IMR-90 (cell line): ENCODE results near the gene KCNH6. TPM values are rescaled to one million over a fixed set of nuclear protein-coding genes. Genes with fewer than 3 reads are reported as not detected.

Experiments used
- ATAC-seq: fragments of 200-7000 bp; cut with Tn5 transposase; 2 replicates; pipeline ENCODE4 v1.9.1; 2020; ENCODE audit warnings: low read depth, mild to moderate bottlenecking, moderate library complexity
- BruUV-seq: library from RNA; stranded (reverse); fragments of 400-500 nt; replicated peaks from 2 replicates; lab custom pipeline; 2021; lab: Mats Ljungman, UMichigan
- CTCF ChIA-PET: fragments of 300-600 bp; formaldehyde crosslinking; extraction: SDS; loops from one replicate; lab custom pipeline; 2021; ENCODE audit warnings: antibody characterized with exemption; lab: Yijun Ruan, JAX
- POLR2A ChIA-PET: fragments of 300-600 bp; sonication (Branson Sonifier 250); formaldehyde crosslinking; loops from one replicate; lab custom pipeline; 2022; ENCODE audit warnings: antibody characterized with exemption; ENCODE audit not compliant: unreplicated experiment; lab: Charles Lee
- DNase-seq: peaks from one replicate; pipeline ENCODE4 v3.0.0; 2013
- H2AFZ ChIP-seq: replicated peaks from 2 replicates; pipeline ENCODE3; 2013; ENCODE audit warnings: low read length, mild to moderate bottlenecking; ENCODE audit not compliant: poor library complexity
- H2AK5ac ChIP-seq: 2 replicates; pipeline ENCODE4 v1.6.1; 2013; ENCODE audit warnings: low read depth, low read length, inconsistent platforms
- H2AK9ac ChIP-seq: replicated peaks from 2 replicates; pipeline ENCODE3; 2013; ENCODE audit warnings: mild to moderate bottlenecking, low read depth, low read length, moderate library complexity; ENCODE audit not compliant: poor library complexity
- H2BK120ac ChIP-seq: 2 replicates; pipeline ENCODE4 v1.6.1; 2013; ENCODE audit warnings: low read depth, low read length, inconsistent platforms
- H2BK15ac ChIP-seq: 3 replicates; pipeline ENCODE4 v1.6.1; 2013; ENCODE audit warnings: low read depth, low read length, inconsistent platforms
- H2BK20ac ChIP-seq: 2 replicates; pipeline ENCODE4 v1.6.1; 2013; ENCODE audit warnings: low read depth, mild to moderate bottlenecking, inconsistent platforms, low read length, moderate library complexity
- H2BK5ac ChIP-seq: 2 replicates; pipeline ENCODE4 v1.6.1; 2013; ENCODE audit warnings: mild to moderate bottlenecking, low read depth, low read length, inconsistent platforms; ENCODE audit not compliant: poor library complexity, severe bottlenecking
- H3K14ac ChIP-seq: replicated peaks from 2 replicates; pipeline ENCODE4 v1.6.1; 2013; ENCODE audit warnings: low read depth, low read length, inconsistent platforms
- H3K18ac ChIP-seq: 2 replicates; pipeline ENCODE4 v1.6.1; 2013; ENCODE audit warnings: low read depth, low read length, control low read depth
- H3K23ac ChIP-seq: 2 replicates; pipeline ENCODE4 v1.6.1; 2013; ENCODE audit warnings: low read depth, low read length, inconsistent platforms
- H3K27ac ChIP-seq: 2 replicates; pipeline ENCODE4 v1.5.1; 2013; ENCODE audit warnings: mild to moderate bottlenecking, control low read depth, low read length; ENCODE audit not compliant: insufficient read depth
- H3K27me3 ChIP-seq: 2 replicates; pipeline ENCODE4 v1.6.1; 2013; ENCODE audit warnings: low read length; ENCODE audit not compliant: control insufficient read depth, insufficient read depth
- H3K36me3 ChIP-seq: 2 replicates; pipeline ENCODE4 v1.6.1; 2013; ENCODE audit warnings: low read length, mixed read lengths; ENCODE audit not compliant: control insufficient read depth, insufficient read depth
- H3K4ac ChIP-seq: 2 replicates; pipeline ENCODE4 v1.6.1; 2013; ENCODE audit warnings: low read depth, low read length, inconsistent platforms
- H3K4me1 ChIP-seq: 2 replicates; pipeline ENCODE4 v1.6.1; 2013; ENCODE audit warnings: low read length, mixed read lengths; ENCODE audit not compliant: control insufficient read depth, insufficient read depth
- H3K4me2 ChIP-seq: 2 replicates; pipeline ENCODE4 v1.6.1; 2013; ENCODE audit warnings: low read depth, mild to moderate bottlenecking, control low read depth, low read length, moderate library complexity
- H3K4me3 ChIP-seq: 2 replicates; pipeline ENCODE4 v1.5.1; 2013; ENCODE audit warnings: low read depth, mild to moderate bottlenecking, control low read depth, low read length, moderate library complexity; ENCODE audit not compliant: insufficient read depth
- H3K56ac ChIP-seq: 2 replicates; pipeline ENCODE4 v1.6.1; 2013; ENCODE audit warnings: low read length, inconsistent platforms; ENCODE audit not compliant: insufficient read depth; ENCODE audit errors: extremely low read depth
- H3K79me1 ChIP-seq, 2 experiments: 2 replicates each; pipeline ENCODE4 v1.6.1; 2013; ENCODE audit warnings: low read length in 2 of 2, inconsistent platforms in 1 of 2, low read depth in 1 of 2
- H3K9ac ChIP-seq: 2 replicates; pipeline ENCODE4 v1.6.1; 2013; ENCODE audit warnings: low read depth, low read length, control low read depth
- H3K9me1 ChIP-seq: 2 replicates; pipeline ENCODE4 v1.6.1; 2013; ENCODE audit warnings: low read length, inconsistent platforms; ENCODE audit not compliant: insufficient read depth
- H3K9me3 ChIP-seq: 2 replicates; pipeline ENCODE4 v1.6.1; 2013; ENCODE audit warnings: low read length; ENCODE audit not compliant: control insufficient read depth, insufficient read depth
- H4K20me1 ChIP-seq: 2 replicates; pipeline ENCODE4 v1.6.1; 2013; ENCODE audit warnings: low read length, inconsistent platforms; ENCODE audit not compliant: insufficient read depth
- H4K5ac ChIP-seq: 2 replicates; pipeline ENCODE4 v1.6.1; 2013; ENCODE audit warnings: mild to moderate bottlenecking, low read depth, low read length, control low read depth
- H4K8ac ChIP-seq, 2 experiments: 2 replicates each; pipeline ENCODE4 v1.6.1; 2013; ENCODE audit warnings: low read depth in 2 of 2, low read length in 2 of 2, control low read depth in 1 of 2, inconsistent platforms in 1 of 2
- H4K91ac ChIP-seq: 2 replicates; pipeline ENCODE4 v1.6.1; 2013; ENCODE audit warnings: low read depth, low read length, inconsistent platforms; ENCODE audit not compliant: insufficient read depth
- BHLHE40 ChIP-seq: fragments of 150-350 bp; IDR thresholded peaks from 2 replicates; pipeline ENCODE4 v1.6.1; 2016; ENCODE audit warnings: mild to moderate bottlenecking, low read depth, low read length
- CEBPB ChIP-seq: IDR thresholded peaks from 2 replicates; pipeline ENCODE4 v1.6.1; 2012; ENCODE audit warnings: low read depth, low read length, improper control_type of control experiment
- CHD1 ChIP-seq: IDR thresholded peaks from 2 replicates; pipeline ENCODE4 v1.6.1; 2012; ENCODE audit warnings: low read depth, low read length, improper control_type of control experiment
- ELK1 ChIP-seq: fragments of 150-350 bp; IDR thresholded peaks from 2 replicates; pipeline ENCODE4 v1.6.1; 2016; ENCODE audit warnings: low read depth, mild to moderate bottlenecking, low read length, moderate library complexity, borderline replicate concordance
- MAFK ChIP-seq: IDR thresholded peaks from 2 replicates; pipeline ENCODE4 v1.6.1; 2012; ENCODE audit warnings: low read depth, low read length, improper control_type of control experiment
- MAZ ChIP-seq: IDR thresholded peaks from 2 replicates; pipeline ENCODE4 v1.6.1; 2012; ENCODE audit warnings: low read depth, mild to moderate bottlenecking, low read length, improper control_type of control experiment, moderate library complexity, borderline replicate concordance
- MXI1 ChIP-seq: IDR thresholded peaks from 2 replicates; pipeline ENCODE4 v1.6.1; 2012; ENCODE audit warnings: low read depth, mild to moderate bottlenecking, low read length, moderate library complexity, borderline replicate concordance
- NFE2L2 ChIP-seq: fragments of 150-350 bp; IDR thresholded peaks from 2 replicates; pipeline ENCODE4 v1.6.1; 2016; ENCODE audit warnings: low read depth, mild to moderate bottlenecking, low read length
- POLR2A ChIP-seq: IDR thresholded peaks from 2 replicates; pipeline ENCODE4 v1.6.1; 2012; ENCODE audit warnings: mild to moderate bottlenecking, low read depth, low read length
- RAD21 ChIP-seq: IDR thresholded peaks from 2 replicates; pipeline ENCODE4 v1.6.1; 2012; ENCODE audit warnings: low read length, improper control_type of control experiment
- RCOR1 ChIP-seq: IDR thresholded peaks from 2 replicates; pipeline ENCODE4 v1.6.1; 2012; ENCODE audit warnings: mild to moderate bottlenecking, low read length, improper control_type of control experiment; ENCODE audit not compliant: insufficient replicate concordance
- RFX5 ChIP-seq: IDR thresholded peaks from 2 replicates; pipeline ENCODE4 v1.8.0; 2012; ENCODE audit warnings: low read depth, mild to moderate bottlenecking, low read length, moderate library complexity
- SMC3 ChIP-seq: fragments of 150-350 bp; IDR thresholded peaks from 2 replicates; pipeline ENCODE4 v1.6.1; 2016; ENCODE audit warnings: low read depth, mild to moderate bottlenecking, antibody characterized with exemption, low read length, moderate library complexity
- USF2 ChIP-seq: fragments of 150-350 bp; IDR thresholded peaks from 2 replicates; pipeline ENCODE4 v1.6.1; 2017; ENCODE audit warnings: mild to moderate bottlenecking, antibody characterized with exemption, low read length, low read depth
- WGBS, 2 experiments: methylation state at CpG; one replicate each; pipeline versions ENCODE4 v1.1.5 to v1.1.7; 2013; ENCODE audit warnings: missing lambda C conversion rate in 2 of 2; ENCODE audit not compliant: insufficient read length in 1 of 2; ENCODE audit errors: extremely low coverage in 2 of 2; 5-methylcytosine and 5-hydroxymethylcytosine counted together
- dilution Hi-C: fragments of 300-500 bp; cut with HindIII; formaldehyde crosslinking; loops from one replicate; pipeline ENCODE4 v1.14.3; 2018; ENCODE audit warnings: low sequenced_read_pairs; ENCODE audit not compliant: unreplicated experiment
- in situ Hi-C: fragments of 300-500 bp; cut with MboI; formaldehyde crosslinking; loops from 3 replicates; pipeline ENCODE4 v1.14.3; 2019; ENCODE audit warnings: low sequenced_read_pairs, inconsistent platforms, mixed read lengths
- intact Hi-C: fragments of 100-400 bp; cut with micrococcal nuclease; formaldehyde crosslinking; loops from 2 replicates; pipeline ENCODE4 v1.10.0; 2022
- polyA plus RNA-seq, 3 experiments: library from polyadenylated mRNA; depleted of rRNA; stranded (reverse); fragments of >200 nt; gene quantifications; 2 replicates each; pipeline ENCODE4 v1.2.3, GENCODE V29; 2012; ENCODE audit warnings: low replicate concordance in 1 of 3
- total RNA-seq: library from RNA; depleted of rRNA; stranded (reverse); fragments of >200 nt; gene quantifications from 2 replicates; pipeline ENCODE4 v1.2.3, GENCODE V29; 2012
- TF ChIP-seq, protein P1 (sequence below): conservative IDR thresholded peaks from 2 replicates; pipeline ENCODE4 v1.5.1; 2012; ENCODE audit warnings: mild to moderate bottlenecking, low read depth, low read length, improper control_type of control experiment

Gene KCNH6
- total and polyA plus RNA-seq, 2 of the 4 experiments (the other 2 are of a cell fraction), result 0.17 to 0.18 TPM

- peaks cover 6 to 35% of the 10 kb centered on the region in 2 experiments; a peak in 3 of 4 replicates for H3K79me1 ChIP-seq
- BruUV-seq, result no TSS peak
- peak overlapping the region; percentile 69 for H3K27ac ChIP-seq
- peak overlapping the region; percentile 96 for H2AFZ ChIP-seq
- H3K9ac ChIP-seq, result peak overlapping the region; percentile 85
- peaks cover 11% of the 10 kb centered on the region for H3K9me1 ChIP-seq
- H2BK15ac ChIP-seq, result peak overlapping the region; percentile 23; the same call in 1 of the 3 replicates
- H4K5ac ChIP-seq, result peak overlapping the region; percentile 71
- peak overlapping the region; percentile 53 for H2AK5ac ChIP-seq
- peak overlapping the region; percentile 86 for H2BK5ac ChIP-seq
- peak overlapping the region; percentile 85 for H2AK9ac ChIP-seq
- H3K14ac ChIP-seq, result peak overlapping the region; percentile 92
- peak overlapping the region; percentile 23 for H3K18ac ChIP-seq
- H3K4me3 ChIP-seq, result peak overlapping the region; percentile 46
- H4K20me1 ChIP-seq, result peaks cover 35% of the 10 kb centered on the region
- intact Hi-C loops (no loop called here), dilution Hi-C loops (no loop called here), in situ Hi-C loops (no loop called here)
- H4K91ac ChIP-seq, result peak overlapping the region; percentile 91
- DNase-seq, result no peak
- peak overlapping the region; percentile 34 to 96 for H4K8ac ChIP-seq
- no peaks in the 10 kb centered on the region for H3K36me3 ChIP-seq
- H3K4ac ChIP-seq, result peak overlapping the region; percentile 84
- no peak overlapping the region for H2BK20ac ChIP-seq
- ATAC-seq, result peak; percentile 13
- ChIA-PET POLR2A (no interaction called here), CTCF (interaction anchor here (0.5 kb wide), 1 partner anchor 66 kb away, joined by 3 read pairs; no protein-coding TSS in a partner anchor)
- peak overlapping the region; percentile 90 for H3K56ac ChIP-seq
- H2BK120ac ChIP-seq, result peak overlapping the region; percentile 67
- H3K27me3 ChIP-seq, result no peaks in the 10 kb centered on the region
- H3K4me2 ChIP-seq, result peak overlapping the region; percentile 76
- H3K9me3 ChIP-seq, result no peaks in the 10 kb centered on the region
- peak overlapping the region; percentile 64 for H3K23ac ChIP-seq
- peaks cover 3% of the 10 kb centered on the region for H3K4me1 ChIP-seq
- WGBS, 2 experiments, result 21% methylated on average over 8 of the region's 18 CpGs; no CpG with 5 or more reads in 1 of the 2 experiments
- TF ChIP-seq RFX5 (no peak), POLR2A (no peak), MAFK (no peak), ELK1 (no peak), CEBPB (no peak), USF2 (no peak), MAZ (no peak), BHLHE40 (no peak), MXI1 (no peak), SMC3 (no peak), RAD21 (no peak), RCOR1 (no peak), NFE2L2 (no peak), CHD1 (no peak)
- TF ChIP-seq, protein P1, sequence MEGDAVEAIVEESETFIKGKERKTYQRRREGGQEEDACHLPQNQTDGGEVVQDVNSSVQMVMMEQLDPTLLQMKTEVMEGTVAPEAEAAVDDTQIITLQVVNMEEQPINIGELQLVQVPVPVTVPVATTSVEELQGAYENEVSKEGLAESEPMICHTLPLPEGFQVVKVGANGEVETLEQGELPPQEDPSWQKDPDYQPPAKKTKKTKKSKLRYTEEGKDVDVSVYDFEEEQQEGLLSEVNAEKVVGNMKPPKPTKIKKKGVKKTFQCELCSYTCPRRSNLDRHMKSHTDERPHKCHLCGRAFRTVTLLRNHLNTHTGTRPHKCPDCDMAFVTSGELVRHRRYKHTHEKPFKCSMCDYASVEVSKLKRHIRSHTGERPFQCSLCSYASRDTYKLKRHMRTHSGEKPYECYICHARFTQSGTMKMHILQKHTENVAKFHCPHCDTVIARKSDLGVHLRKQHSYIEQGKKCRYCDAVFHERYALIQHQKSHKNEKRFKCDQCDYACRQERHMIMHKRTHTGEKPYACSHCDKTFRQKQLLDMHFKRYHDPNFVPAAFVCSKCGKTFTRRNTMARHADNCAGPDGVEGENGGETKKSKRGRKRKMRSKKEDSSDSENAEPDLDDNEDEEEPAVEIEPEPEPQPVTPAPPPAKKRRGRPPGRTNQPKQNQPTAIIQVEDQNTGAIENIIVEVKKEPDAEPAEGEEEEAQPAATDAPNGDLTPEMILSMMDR, result no peak
These were observed 26.3 kb downstream of the KCNH6 start for GRCh38 chr17:63549289-63549945.
